MM.1S (cell line): ENCODE measurements around the gene TTC39C.

Experiments
- DNase-seq: peaks from one replicate; pipeline ENCODE4 v3.0.0-alpha.2; 2015
- H2AFZ ChIP-seq: fragments of 300-600 bp; sonication (generic); 2 replicates; pipeline ENCODE4 v1.6.0; 2016; ENCODE audit warnings: antibody characterized with exemption, low read length
- H3F3A ChIP-seq: fragments of 300-600 bp; sonication (generic); 2 replicates; pipeline ENCODE4 v1.6.1; 2016; ENCODE audit warnings: mild to moderate bottlenecking, antibody characterized with exemption, low read length, moderate library complexity, mixed read lengths; ENCODE audit not compliant: insufficient read depth
- H3K27ac ChIP-seq: fragments of 300-600 bp; sonication (generic); 2 replicates; pipeline ENCODE4 v1.5.1; 2016; ENCODE audit warnings: mild to moderate bottlenecking, low read length
- H3K27me3 ChIP-seq: fragments of 300-600 bp; sonication (generic); replicated peaks from 2 replicates; pipeline ENCODE4 v1.6.0; 2016; ENCODE audit warnings: low read length; ENCODE audit not compliant: insufficient read depth
- H3K36me3 ChIP-seq: fragments of 300-600 bp; sonication (generic); replicated peaks from 2 replicates; pipeline ENCODE4 v1.6.1; 2016; ENCODE audit warnings: mild to moderate bottlenecking, low read length, mixed read lengths; ENCODE audit not compliant: insufficient read depth
- H3K4me1 ChIP-seq: fragments of 300-600 bp; sonication (generic); 2 replicates; pipeline ENCODE4 v1.6.1; 2016; ENCODE audit warnings: low read length, mixed read lengths
- H3K4me2 ChIP-seq: fragments of 300-600 bp; sonication (generic); 2 replicates; pipeline ENCODE4 v1.6.0; 2016; ENCODE audit warnings: low read depth, low read length
- H3K4me3 ChIP-seq: fragments of 300-600 bp; sonication (generic); 2 replicates; pipeline ENCODE4 v1.5.1; 2016; ENCODE audit warnings: low read length, mixed read lengths
- H3K79me2 ChIP-seq: fragments of 300-600 bp; sonication (generic); 2 replicates; pipeline ENCODE4 v1.6.1; 2016; ENCODE audit warnings: mixed run types, low read length, mixed read lengths
- H3K9ac ChIP-seq: fragments of 300-600 bp; sonication (generic); 2 replicates; pipeline ENCODE4 v1.6.1; 2016; ENCODE audit warnings: low read length, mixed read lengths
- H3K9me2 ChIP-seq: fragments of 300-600 bp; sonication (generic); replicated peaks from 2 replicates; pipeline ENCODE4 v1.6.1; 2016; ENCODE audit warnings: mild to moderate bottlenecking, low read length, mixed read lengths; ENCODE audit not compliant: insufficient read depth
- H3K9me3 ChIP-seq: fragments of 300-600 bp; sonication (generic); replicated peaks from 2 replicates; pipeline ENCODE4 v1.6.1; 2016; ENCODE audit warnings: mild to moderate bottlenecking, low read length, mixed read lengths; ENCODE audit not compliant: insufficient read depth
- H4K20me1 ChIP-seq: fragments of 300-600 bp; sonication (generic); 2 replicates; pipeline ENCODE4 v1.6.1; 2016; ENCODE audit warnings: mild to moderate bottlenecking, low read length, moderate library complexity, mixed read lengths; ENCODE audit not compliant: insufficient read depth
- CTCF ChIP-seq: fragments of 300-600 bp; sonication (generic); IDR thresholded peaks from 2 replicates; pipeline ENCODE4 v1.5.1; 2016; ENCODE audit warnings: antibody characterized with exemption, low read length, mixed read lengths
- EZH2 ChIP-seq: fragments of 300-600 bp; sonication (generic); optimal IDR thresholded peaks from 2 replicates; pipeline ENCODE3; 2017; ENCODE audit warnings: low read depth, mild to moderate bottlenecking, antibody characterized with exemption, low read length, mixed read lengths
- EZH2phosphoT487 ChIP-seq: fragments of 300-600 bp; sonication (generic); IDR thresholded peaks from 2 replicates; pipeline ENCODE4 v1.6.1; 2018; ENCODE audit warnings: antibody characterized with exemption, low read length

The TTC39C gene

DNA sequence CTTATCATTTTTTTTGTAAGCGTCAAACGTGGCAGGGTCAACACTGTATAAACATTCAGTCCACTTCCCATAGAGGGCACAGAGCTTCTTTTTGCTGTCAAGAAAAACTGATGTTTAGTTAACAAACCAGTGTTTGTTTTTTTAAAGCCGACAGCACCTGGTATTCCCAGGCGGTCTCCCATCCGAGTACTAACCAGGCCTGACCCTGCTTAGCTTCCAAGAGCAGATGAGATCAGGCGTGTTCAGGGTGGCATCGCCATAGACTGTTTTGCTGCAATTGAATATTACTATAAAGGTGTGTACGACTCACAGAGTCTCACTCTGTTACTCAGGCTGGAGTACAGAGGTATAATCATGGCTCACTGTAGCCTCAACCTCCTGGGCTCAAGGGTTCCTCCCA lies 155.8 kb downstream of the TTC39C start:
- no peak overlapping the region for H2AFZ ChIP-seq
- no peaks in the 10 kb centered on the region for H3F3A ChIP-seq
- H3K9me2 ChIP-seq, result no peaks in the 10 kb centered on the region
- H3K4me2 ChIP-seq, result no peak overlapping the region
- no peaks in the 10 kb centered on the region for H3K27me3 ChIP-seq
- TF ChIP-seq EZH2, result no peak
- TF ChIP-seq CTCF, result no peak
- TF ChIP-seq EZH2phosphoT487, result no peak
- no peaks in the 10 kb centered on the region for H3K9me3 ChIP-seq
- H4K20me1 ChIP-seq, result no peaks in the 10 kb centered on the region
- H3K79me2 ChIP-seq, result no peaks in the 10 kb centered on the region
- no peak overlapping the region for H3K9ac ChIP-seq
- H3K4me1 ChIP-seq, result no peaks in the 10 kb centered on the region
- H3K4me3 ChIP-seq, result no peak overlapping the region
- DNase-seq, result no peak
- no peak overlapping the region for H3K27ac ChIP-seq
- H3K36me3 ChIP-seq, result no peaks in the 10 kb centered on the region

DNA sequence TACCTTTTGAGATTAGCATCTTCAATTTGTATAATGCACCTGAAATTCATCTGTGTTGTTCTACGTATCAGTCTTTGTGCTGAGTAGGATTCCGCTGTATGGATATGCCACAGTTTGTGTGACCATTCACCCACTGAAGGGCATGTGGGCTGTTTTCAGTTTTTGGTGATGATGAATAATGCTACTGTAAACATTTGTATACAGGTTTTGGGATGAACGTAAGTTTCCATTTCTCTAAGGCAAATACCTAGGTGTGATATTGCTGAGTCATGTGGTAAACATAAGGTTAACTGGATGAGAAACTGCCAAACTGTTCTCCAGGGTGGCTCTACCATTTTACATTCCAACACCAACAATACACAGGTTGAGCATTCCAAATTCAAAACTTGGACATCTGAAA lies 159.4 kb downstream of the TTC39C start:
- no peak for DNase-seq
- no peaks in the 10 kb centered on the region for H3K9me2 ChIP-seq
- H3K9me3 ChIP-seq, result no peaks in the 10 kb centered on the region
- peaks cover 22% of the 10 kb centered on the region for H3F3A ChIP-seq
- H3K36me3 ChIP-seq, result no peaks in the 10 kb centered on the region
- no peak overlapping the region for H3K9ac ChIP-seq
- H3K4me3 ChIP-seq, result no peak overlapping the region
- no peak overlapping the region for H3K4me2 ChIP-seq
- no peaks in the 10 kb centered on the region for H4K20me1 ChIP-seq
- H2AFZ ChIP-seq, result no peak overlapping the region
- H3K79me2 ChIP-seq, result no peaks in the 10 kb centered on the region
- peaks cover 17% of the 10 kb centered on the region for H3K4me1 ChIP-seq
- no peak overlapping the region for H3K27ac ChIP-seq
- TF ChIP-seq EZH2 (no peak), EZH2phosphoT487 (no peak)
- H3K27me3 ChIP-seq, result no peaks in the 10 kb centered on the region

- Histone ChIP-seq H3K9me3 (no peaks in the 10 kb centered on the region), H3K9ac (peak overlapping the region; percentile 44; the same call in 1 of the 2 replicates), H3K79me2 (no peaks in the 10 kb centered on the region), H4K20me1 (no peaks in the 10 kb centered on the region), H3K9me2 (no peaks in the 10 kb centered on the region), H2AFZ (peak overlapping the region; percentile 60), H3K27ac (peak overlapping the region; percentile 82), H3K36me3 (no peaks in the 10 kb centered on the region), H3K27me3 (no peaks in the 10 kb centered on the region), H3K4me1 (peaks cover 17% of the 10 kb centered on the region), H3K4me3 (peak overlapping the region; percentile 45), H3K4me2 (peak overlapping the region; percentile 68), H3F3A (peaks cover 22% of the 10 kb centered on the region)
- TF ChIP-seq EZH2phosphoT487 (no peak), CTCF (peak; percentile 83)
- peak; percentile 91 for DNase-seq
Measured at GRCh38 chr18:24176727-24177416, 162.3 kb downstream of the TTC39C start.

- peak overlapping the region; percentile 45 for H3K4me3 ChIP-seq
- peak overlapping the region; percentile 60; the same call in 1 of the 2 replicates for H2AFZ ChIP-seq
- no peak for TF ChIP-seq EZH2
- no peak for TF ChIP-seq EZH2phosphoT487
- TF ChIP-seq CTCF, result no peak
- peaks cover 22% of the 10 kb centered on the region for H3F3A ChIP-seq
- H3K9ac ChIP-seq, result peak overlapping the region; percentile 44; the same call in 1 of the 2 replicates
- peaks cover 17% of the 10 kb centered on the region for H3K4me1 ChIP-seq
- H3K9me2 ChIP-seq, result no peaks in the 10 kb centered on the region
- DNase-seq, result peak; percentile 16
- no peaks in the 10 kb centered on the region for H4K20me1 ChIP-seq
- H3K36me3 ChIP-seq, result no peaks in the 10 kb centered on the region
- H3K9me3 ChIP-seq, result no peaks in the 10 kb centered on the region
- H3K79me2 ChIP-seq, result no peaks in the 10 kb centered on the region
- H3K4me2 ChIP-seq, result peak overlapping the region; percentile 68
- H3K27ac ChIP-seq, result peak overlapping the region; percentile 82
- H3K27me3 ChIP-seq, result no peaks in the 10 kb centered on the region
Measured at GRCh38 chr18:24177499-24178133, 163.1 kb downstream of the TTC39C start.
